ENCODE measurements around the gene CFAP70.

GRCh38 chr10:73333202-73333601 is 25.5 kb downstream of the CFAP70 start:
- no peak for TF ChIP-seq CTCF (conservative IDR thresholded peaks at IDR 0.05; ENCODE audit: low read depth, low read length)
- no peak for TF ChIP-seq EZH2 (IDR thresholded peaks at IDR 0.05; ENCODE audit: low read length, unreplicated experiment)
- TF ChIP-seq EZH2phosphoT487 (IDR thresholded peaks at IDR 0.05; ENCODE audit: borderline replicate concordance, low read length), result no peak
